ENCODE data around the gene FOXI1. TPM values are rescaled to one million over a fixed set of nuclear protein-coding genes. Genes with fewer than 3 reads are reported as not detected.
"Not testable (repeated sequence)": the region's sequence is repeated elsewhere in the genome, so short reads cannot be mapped to it uniquely, and the experiment has no call there.

The FOXI1 gene
- total RNA-seq, 2 experiments from 2014 or later = 0.28 TPM; not detected in 1

GRCh38 chr5:170139786-170140335, 34.2 kb downstream of the FOXI1 start:
- no peak overlapping the region for H3K27ac Mint-ChIP-seq
- intact Hi-C loops (cut with DNase I, micrococcal nuclease) = no loop called here
- no peaks in the 10 kb centered on the region for H3K4me1 Mint-ChIP-seq (ENCODE audit: low read depth)
- DNase-seq (no peak), ATAC-seq (ENCODE audit: poor library complexity) (no peak)
- ChIA-PET CTCF (no interaction called here), POLR2A (no interaction called here)
- Histone ChIP-seq H3K36me3 (ENCODE audit: insufficient read depth, low read length) (no peaks in the 10 kb centered on the region), H3K4me1 (ENCODE audit: insufficient read depth, low read length) (no peaks in the 10 kb centered on the region), H3K9me3 (ENCODE audit: control insufficient read depth in 1 of 2, insufficient read depth in 1 of 2, low read length in 2 of 2) (no peaks in the 10 kb centered on the region), H3K27me3 (ENCODE audit: control insufficient read depth in 1 of 2, insufficient read depth in 2 of 2, low read length in 2 of 2) (no peaks in the 10 kb centered on the region), H3K4me3 (ENCODE audit: low read length) (no peak overlapping the region), H3K27ac (ENCODE audit: low read depth in 1 of 2, low read length in 2 of 2) (no peak overlapping the region)
- H3K27me3 Mint-ChIP-seq = no peaks in the 10 kb centered on the region
- no peaks in the 10 kb centered on the region for H3K9me3 Mint-ChIP-seq
- no peak overlapping the region for H3K4me3 Mint-ChIP-seq
- TF ChIP-seq CTCF (IDR thresholded peaks at IDR 0.05) = no peak
- H3K36me3 Mint-ChIP-seq (ENCODE audit: low read depth) = no peaks in the 10 kb centered on the region

GRCh38 chr5:170141196-170141595, 35.5 kb downstream of the FOXI1 start:
- H3K4me3 Mint-ChIP-seq; H3K36me3 Mint-ChIP-seq (ENCODE audit: low read depth); H3K4me3 ChIP-seq (ENCODE audit: low read length); H3K27me3 Mint-ChIP-seq; intact Hi-C loops (cut with DNase I, micrococcal nuclease); DNase-seq; H3K9me3 ChIP-seq (ENCODE audit: control insufficient read depth in 1 of 2, insufficient read depth in 1 of 2, low read length in 2 of 2); H3K4me1 ChIP-seq (ENCODE audit: insufficient read depth, low read length); CTCF ChIA-PET; ATAC-seq (ENCODE audit: poor library complexity); H3K27ac ChIP-seq (ENCODE audit: low read depth in 1 of 2, low read length in 2 of 2); H3K9me3 Mint-ChIP-seq; H3K27me3 ChIP-seq (ENCODE audit: control insufficient read depth in 1 of 2, insufficient read depth in 2 of 2, low read length in 2 of 2); H3K36me3 ChIP-seq (ENCODE audit: insufficient read depth, low read length); POLR2A ChIA-PET; H3K4me1 Mint-ChIP-seq (ENCODE audit: low read depth); H3K27ac Mint-ChIP-seq: not testable (repeated sequence)

GRCh38 chr5:170141636-170142035, 35.9 kb downstream of the FOXI1 start:
- CTCF ChIA-PET = no interaction called here
- Mint-ChIP-seq H3K36me3 (ENCODE audit: low read depth) (no peaks in the 10 kb centered on the region), H3K4me1 (ENCODE audit: low read depth) (no peaks in the 10 kb centered on the region), H3K9me3 (no peaks in the 10 kb centered on the region), H3K27me3 (no peaks in the 10 kb centered on the region), H3K4me3 (no peak overlapping the region), H3K27ac (no peak overlapping the region)
- Histone ChIP-seq H3K4me3 (ENCODE audit: low read length) (no peak overlapping the region), H3K27me3 (ENCODE audit: control insufficient read depth in 1 of 2, insufficient read depth in 2 of 2, low read length in 2 of 2) (no peaks in the 10 kb centered on the region), H3K27ac (ENCODE audit: low read depth in 1 of 2, low read length in 2 of 2) (no peak overlapping the region), H3K4me1 (ENCODE audit: insufficient read depth, low read length) (no peaks in the 10 kb centered on the region), H3K36me3 (ENCODE audit: insufficient read depth, low read length) (no peaks in the 10 kb centered on the region), H3K9me3 (ENCODE audit: control insufficient read depth in 1 of 2, insufficient read depth in 1 of 2, low read length in 2 of 2) (no peaks in the 10 kb centered on the region)
- POLR2A ChIA-PET = no interaction called here
- DNase-seq (no peak), ATAC-seq (ENCODE audit: poor library complexity) (no peak)
- intact Hi-C loops (cut with DNase I, micrococcal nuclease) = no loop called here
- TF ChIP-seq CTCF (IDR thresholded peaks at IDR 0.05) = no peak

- intact Hi-C loops (cut with DNase I, micrococcal nuclease) = no loop called here
- H3K27me3 Mint-ChIP-seq = no peaks in the 10 kb centered on the region
- Histone ChIP-seq H3K4me3 (ENCODE audit: low read length) (no peak overlapping the region), H3K27me3 (ENCODE audit: control insufficient read depth in 1 of 2, insufficient read depth in 2 of 2, low read length in 2 of 2) (no peaks in the 10 kb centered on the region), H3K36me3 (ENCODE audit: insufficient read depth, low read length) (no peaks in the 10 kb centered on the region), H3K27ac (ENCODE audit: low read depth in 1 of 2, low read length in 2 of 2) (no peak overlapping the region), H3K4me1 (ENCODE audit: insufficient read depth, low read length) (no peaks in the 10 kb centered on the region), H3K9me3 (ENCODE audit: control insufficient read depth in 1 of 2, insufficient read depth in 1 of 2, low read length in 2 of 2) (no peaks in the 10 kb centered on the region)
- H3K36me3 Mint-ChIP-seq (ENCODE audit: low read depth) = no peaks in the 10 kb centered on the region
- no peak for TF ChIP-seq CTCF (IDR thresholded peaks at IDR 0.05)
- H3K4me3 Mint-ChIP-seq = no peak overlapping the region
- POLR2A ChIA-PET = no interaction called here
- no peaks in the 10 kb centered on the region for H3K4me1 Mint-ChIP-seq (ENCODE audit: low read depth)
- no peak overlapping the region for H3K27ac Mint-ChIP-seq
- CTCF ChIA-PET = no interaction called here
- no peak for ATAC-seq (ENCODE audit: poor library complexity)
- H3K9me3 Mint-ChIP-seq = no peaks in the 10 kb centered on the region
- DNase-seq = no peak
Measured at GRCh38 chr5:170142196-170142595, 36.5 kb downstream of the FOXI1 start.

Data from CD4-positive, alpha-beta T cell (primary cell).